Omental fat pad (tissue), 4 donors: Measurements from ENCODE around the gene CCDC92B. TPM values are rescaled to one million over a fixed set of nuclear protein-coding genes. Genes with fewer than 3 reads are reported as not detected.

Source experiments
- ATAC-seq: fragments of 150-250 bp; one replicate; pipeline ENCODE4 v1.9.1; 2016; ENCODE audit warnings: mild to moderate bottlenecking, moderate library complexity; ENCODE audit not compliant: low FRiP score
- DNase-seq: peaks from one replicate; pipeline ENCODE4 v3.0.0-alpha.2; 2019; ENCODE audit warnings: low spot score
- CTCF ChIP-seq, 3 donors: fragments of 450-650 bp; IDR thresholded peaks; one replicate each; pipeline ENCODE4 v1.5.1; 2016 to 2017; ENCODE audit warnings: antibody characterized with exemption in 3 of 3, mild to moderate bottlenecking in 3 of 3, moderate library complexity in 2 of 3
- total RNA-seq, 4 donors: library from RNA; depleted of rRNA; stranded (reverse); fragments of >200 nt; gene quantifications; one replicate each; pipeline ENCODE4 v1.1.0, GENCODE V29; 2016

Gene CCDC92B
- total RNA-seq, 4 donors from 2014 or later, result not detected

GRCh38 chr17:2751491-2751890 lies 2.0 kb upstream of the CCDC92B start:
- TF ChIP-seq CTCF (IDR thresholded peaks at IDR 0.05), result no peak
- DNase-seq (no peak), ATAC-seq (no peak)

DNA sequence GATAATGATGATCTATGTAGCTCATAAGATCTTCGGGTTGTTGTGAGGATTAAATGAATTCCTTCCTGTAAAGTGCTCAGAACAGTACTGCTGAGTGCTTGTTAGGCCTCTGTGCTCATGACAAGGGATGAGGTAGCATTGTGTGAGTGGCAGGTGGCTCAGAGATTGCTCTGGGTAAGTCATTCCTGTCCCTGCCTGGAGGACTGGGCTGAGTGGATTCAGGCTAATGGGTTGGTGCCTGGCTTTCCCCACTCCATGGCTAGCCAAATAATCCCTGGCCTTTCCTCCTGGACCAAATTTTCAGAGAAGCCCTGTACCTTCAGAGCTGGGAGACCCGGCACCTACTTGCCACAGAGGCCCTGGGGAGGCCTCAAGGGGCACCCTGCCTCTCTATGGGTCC lies 1.3 kb upstream of the CCDC92B start:
- no peak for TF ChIP-seq CTCF (IDR thresholded peaks at IDR 0.05)
- DNase-seq (no peak), ATAC-seq (no peak)

DNA sequence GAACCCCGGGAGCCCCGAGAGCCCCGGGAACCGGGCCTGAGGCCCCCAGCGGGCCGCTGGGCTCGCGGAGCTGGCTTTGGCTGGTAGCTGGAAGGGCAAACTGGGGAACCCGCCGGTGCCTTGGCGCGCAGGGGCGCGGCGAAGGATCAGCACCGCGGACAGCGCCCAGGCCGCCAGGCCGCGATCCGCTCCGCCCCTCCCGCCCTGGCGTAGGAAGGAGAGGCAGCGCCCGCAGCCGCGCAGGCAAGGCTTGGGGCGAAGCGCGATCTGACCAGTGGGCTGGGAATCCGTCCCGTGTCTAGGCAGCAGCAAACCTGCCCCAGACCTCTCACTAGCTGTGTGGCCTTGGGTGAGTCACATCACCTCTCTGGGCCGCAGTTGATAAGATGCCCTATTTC lies 331 bp upstream of the CCDC92B start:
- ATAC-seq (peak; percentile 85), DNase-seq (no peak)
- TF ChIP-seq CTCF (IDR thresholded peaks at IDR 0.05), result no peak

- ATAC-seq (no peak), DNase-seq (no peak)
- no peak for TF ChIP-seq CTCF (IDR thresholded peaks at IDR 0.05)
These were observed 4.0 kb downstream of the CCDC92B start for GRCh38 chr17:2745317-2746037.

DNA sequence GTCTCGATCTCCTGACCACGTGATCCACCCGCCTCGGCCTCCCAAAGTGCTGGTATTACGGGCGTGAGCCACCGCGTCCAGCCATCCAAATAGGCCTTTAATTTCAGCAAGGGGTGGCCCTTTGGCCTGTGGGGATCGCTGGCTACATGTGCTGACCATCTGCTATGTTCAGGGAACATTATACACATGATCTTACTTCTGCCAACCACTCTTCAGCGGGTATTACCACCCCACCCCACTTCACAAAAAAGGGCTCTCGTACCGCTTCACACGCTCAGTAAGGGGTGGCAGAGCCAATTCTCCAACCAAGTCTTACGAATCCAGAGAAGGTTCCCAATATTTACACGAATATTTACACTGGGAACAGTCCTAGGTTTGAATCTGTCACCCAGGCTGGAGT lies 11.8 kb downstream of the CCDC92B start:
- no peak for DNase-seq
- no peak for ATAC-seq
- TF ChIP-seq CTCF (IDR thresholded peaks at IDR 0.05), result no peak

DNA sequence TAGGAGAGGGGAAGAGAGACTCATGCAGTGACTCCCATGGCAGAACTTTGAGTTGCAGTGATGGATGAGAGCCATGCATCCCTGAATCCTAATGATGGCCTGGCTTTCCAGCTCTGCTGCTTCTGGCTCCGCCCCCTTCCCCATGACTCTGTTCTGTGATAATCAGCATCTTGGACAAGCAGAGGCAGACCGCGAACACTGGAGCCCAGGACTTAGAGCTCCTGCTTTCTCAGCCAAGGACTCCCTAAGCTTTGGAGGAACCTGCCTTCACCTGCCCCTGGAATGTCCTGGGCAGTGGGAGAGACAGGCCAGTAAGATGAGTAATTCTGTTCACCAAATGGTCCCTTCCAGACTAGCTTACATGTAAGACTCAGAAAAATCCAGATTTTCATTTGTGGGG lies 12.5 kb downstream of the CCDC92B start:
- no peak for DNase-seq
- no peak for ATAC-seq
- TF ChIP-seq CTCF (IDR thresholded peaks at IDR 0.05), result no peak

GRCh38 chr17:2735896-2736295 lies 13.6 kb downstream of the CCDC92B start:
- no peak for TF ChIP-seq CTCF (IDR thresholded peaks at IDR 0.05)
- ATAC-seq (no peak), DNase-seq (no peak)
